ENCODE results near the gene CAV3. TPM values are rescaled to one million over a fixed set of nuclear protein-coding genes. Genes with fewer than 3 reads are reported as not detected.

CAV3 gene
- polyA plus RNA-seq, 1 experiment: not detected

DNA sequence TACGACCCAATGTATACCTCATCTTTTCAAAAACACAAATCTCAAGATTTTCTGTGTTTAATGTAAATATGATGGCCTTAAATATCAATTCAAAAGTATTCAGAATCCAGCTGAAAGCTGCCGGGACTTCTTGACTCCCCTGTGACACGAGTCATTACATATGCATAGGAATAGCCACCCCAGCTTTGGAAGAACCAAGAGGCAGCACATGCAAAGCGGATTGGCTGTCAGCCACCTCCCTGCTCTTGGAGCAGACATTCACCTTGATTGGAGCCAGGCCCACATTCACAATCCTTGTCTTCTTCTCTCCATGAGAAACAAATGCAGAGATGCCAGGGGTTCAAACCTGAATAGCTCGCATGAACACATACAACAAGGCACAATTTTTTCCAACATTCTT, 10.8 kb upstream of the CAV3 start:
- POLR2A ChIA-PET: no interaction called here
- Histone ChIP-seq H3K27me3 (ENCODE audit: control insufficient read depth, insufficient read depth, low read length) (no peaks in the 10 kb centered on the region), H3K9me3 (ENCODE audit: control insufficient read depth, insufficient read depth, low read length) (peaks cover 13% of the 10 kb centered on the region), H3K4me3 (ENCODE audit: low read depth, low read length) (no peak overlapping the region), H3K27ac (ENCODE audit: low read depth, low read length) (no peak overlapping the region)
- DNase-seq (ENCODE audit: low read depth, low spot score): no peak
- CTCF ChIA-PET: no interaction called here
- TF ChIP-seq, protein P1, sequence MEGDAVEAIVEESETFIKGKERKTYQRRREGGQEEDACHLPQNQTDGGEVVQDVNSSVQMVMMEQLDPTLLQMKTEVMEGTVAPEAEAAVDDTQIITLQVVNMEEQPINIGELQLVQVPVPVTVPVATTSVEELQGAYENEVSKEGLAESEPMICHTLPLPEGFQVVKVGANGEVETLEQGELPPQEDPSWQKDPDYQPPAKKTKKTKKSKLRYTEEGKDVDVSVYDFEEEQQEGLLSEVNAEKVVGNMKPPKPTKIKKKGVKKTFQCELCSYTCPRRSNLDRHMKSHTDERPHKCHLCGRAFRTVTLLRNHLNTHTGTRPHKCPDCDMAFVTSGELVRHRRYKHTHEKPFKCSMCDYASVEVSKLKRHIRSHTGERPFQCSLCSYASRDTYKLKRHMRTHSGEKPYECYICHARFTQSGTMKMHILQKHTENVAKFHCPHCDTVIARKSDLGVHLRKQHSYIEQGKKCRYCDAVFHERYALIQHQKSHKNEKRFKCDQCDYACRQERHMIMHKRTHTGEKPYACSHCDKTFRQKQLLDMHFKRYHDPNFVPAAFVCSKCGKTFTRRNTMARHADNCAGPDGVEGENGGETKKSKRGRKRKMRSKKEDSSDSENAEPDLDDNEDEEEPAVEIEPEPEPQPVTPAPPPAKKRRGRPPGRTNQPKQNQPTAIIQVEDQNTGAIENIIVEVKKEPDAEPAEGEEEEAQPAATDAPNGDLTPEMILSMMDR (IDR thresholded peaks at IDR 0.05; ENCODE audit: low read depth, low read length): no peak

DNA sequence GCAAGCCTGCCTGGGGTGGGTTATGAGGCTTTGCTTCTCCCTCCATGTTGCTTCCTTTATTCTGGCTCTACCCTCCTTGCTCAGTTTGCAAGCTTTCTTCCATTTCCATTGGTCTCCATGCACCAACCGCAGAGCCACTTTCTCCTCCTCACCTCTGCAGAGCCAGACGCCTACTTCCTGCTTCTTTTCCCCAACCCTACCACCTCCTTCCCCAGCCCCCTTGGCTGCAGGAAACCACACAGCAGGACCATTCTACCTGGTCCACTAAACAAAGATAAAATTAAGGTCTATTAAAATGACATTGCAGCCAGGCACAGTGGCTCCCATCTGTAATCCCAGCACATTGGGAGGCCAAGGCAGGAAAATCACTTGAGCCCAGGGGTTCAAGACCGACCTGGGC, 10.0 kb upstream of the CAV3 start:
- Histone ChIP-seq H3K9me3 (ENCODE audit: control insufficient read depth, insufficient read depth, low read length) (peaks cover 13% of the 10 kb centered on the region), H3K4me3 (ENCODE audit: low read depth, low read length) (no peak overlapping the region), H3K27ac (ENCODE audit: low read depth, low read length) (no peak overlapping the region), H3K27me3 (ENCODE audit: control insufficient read depth, insufficient read depth, low read length) (no peaks in the 10 kb centered on the region)
- TF ChIP-seq, protein P1 (IDR thresholded peaks at IDR 0.05; ENCODE audit: low read depth, low read length): no peak
- POLR2A ChIA-PET: no interaction called here
- no peak for DNase-seq (ENCODE audit: low read depth, low spot score)
- CTCF ChIA-PET: no interaction called here

DNA sequence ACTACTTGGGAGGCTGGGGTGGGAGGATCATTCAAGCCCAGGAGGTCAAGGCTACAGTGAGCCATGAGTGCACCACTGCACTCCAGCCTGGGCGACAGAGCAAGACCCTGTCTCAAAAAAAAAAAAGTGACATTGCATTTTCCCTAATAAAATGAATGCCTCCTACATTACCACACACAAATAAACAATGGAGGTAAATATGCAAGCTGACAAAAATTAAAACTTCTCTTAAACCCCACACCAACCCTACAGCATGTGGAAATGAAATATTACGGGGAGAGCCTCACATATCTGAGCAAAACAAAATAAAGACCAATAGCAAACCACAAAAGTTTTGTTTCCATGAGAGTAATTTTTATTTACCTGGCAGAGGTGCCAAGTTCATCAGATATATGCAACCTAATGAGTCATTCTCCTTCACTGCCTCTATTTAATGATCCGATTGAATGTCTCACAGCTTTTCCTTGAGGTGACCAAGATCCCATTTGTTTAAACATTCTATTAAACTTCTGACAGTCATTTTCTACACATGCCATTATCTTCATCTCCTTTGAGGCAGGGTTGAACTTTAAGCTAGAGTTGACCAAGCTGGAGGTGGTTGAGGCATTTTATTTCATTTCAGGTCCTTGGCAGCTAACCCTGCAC, 9.4 kb upstream of the CAV3 start:
- DNase-seq (ENCODE audit: low read depth, low spot score): no peak
- TF ChIP-seq, protein P1 (IDR thresholded peaks at IDR 0.05; ENCODE audit: low read depth, low read length): no peak
- ChIA-PET CTCF (no interaction called here), POLR2A (no interaction called here)
- no peaks in the 10 kb centered on the region for H3K27me3 ChIP-seq (ENCODE audit: control insufficient read depth, insufficient read depth, low read length)
- peaks cover 13% of the 10 kb centered on the region for H3K9me3 ChIP-seq (ENCODE audit: control insufficient read depth, insufficient read depth, low read length)
- H3K27ac ChIP-seq (ENCODE audit: low read depth, low read length): no peak overlapping the region
- no peak overlapping the region for H3K4me3 ChIP-seq (ENCODE audit: low read depth, low read length)

DNA sequence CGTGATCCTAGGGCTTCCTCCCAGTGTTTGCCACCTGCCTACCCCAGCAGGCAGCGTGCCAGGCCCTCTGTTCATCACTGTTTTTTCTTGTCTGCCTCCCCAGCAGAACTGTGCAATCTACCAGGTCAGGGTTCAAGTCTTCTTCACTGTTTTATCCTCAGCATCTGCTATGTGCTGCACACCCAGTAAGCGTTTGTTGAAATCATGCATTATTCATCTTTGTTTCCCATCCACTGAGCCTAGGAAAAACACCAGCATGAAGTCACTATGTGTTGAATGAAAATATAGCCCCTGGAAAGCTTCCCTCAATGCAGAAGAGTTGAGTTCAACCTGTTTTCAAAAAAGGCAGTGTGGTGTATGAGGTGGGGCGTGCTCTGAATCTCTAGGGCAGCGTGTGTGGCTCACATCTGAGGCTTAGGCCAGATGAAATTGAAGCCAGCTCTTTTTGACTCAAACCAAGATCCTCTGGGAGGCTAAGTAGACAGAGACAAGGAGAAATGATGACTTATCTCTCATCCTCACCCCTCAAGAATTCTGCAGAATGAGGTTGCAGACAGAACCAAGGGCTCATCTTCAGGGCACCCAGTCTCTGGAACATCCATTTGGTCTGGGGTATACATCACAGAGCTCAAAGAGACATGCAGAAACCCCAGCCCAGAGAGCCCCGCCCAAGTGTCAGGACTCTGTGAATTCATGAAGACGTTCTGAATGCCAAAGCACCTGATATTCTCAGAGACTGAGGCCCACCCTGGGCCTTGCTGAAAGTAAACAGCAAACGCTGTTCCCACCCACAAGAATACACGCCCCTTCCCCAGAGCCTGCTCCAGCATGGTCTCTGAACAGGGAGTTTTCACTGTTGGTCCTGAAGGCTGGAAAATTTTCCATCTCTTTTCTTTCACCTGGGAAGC, 5.7 kb upstream of the CAV3 start:
- DNase-seq (ENCODE audit: low read depth, low spot score): no peak
- ChIA-PET CTCF (interaction anchor here (2.0 kb wide), 1 partner anchor 42 kb away, joined by 5 read pairs; the partner anchor contains the start of gene OXTR), POLR2A (no interaction called here)
- no peak overlapping the region for H3K27ac ChIP-seq (ENCODE audit: low read depth, low read length)
- TF ChIP-seq, protein P1 (IDR thresholded peaks at IDR 0.05; ENCODE audit: low read depth, low read length): no peak
- no peak overlapping the region for H3K4me3 ChIP-seq (ENCODE audit: low read depth, low read length)
- H3K9me3 ChIP-seq (ENCODE audit: control insufficient read depth, insufficient read depth, low read length): peaks cover 13% of the 10 kb centered on the region
- H3K27me3 ChIP-seq (ENCODE audit: control insufficient read depth, insufficient read depth, low read length): no peaks in the 10 kb centered on the region

DNA sequence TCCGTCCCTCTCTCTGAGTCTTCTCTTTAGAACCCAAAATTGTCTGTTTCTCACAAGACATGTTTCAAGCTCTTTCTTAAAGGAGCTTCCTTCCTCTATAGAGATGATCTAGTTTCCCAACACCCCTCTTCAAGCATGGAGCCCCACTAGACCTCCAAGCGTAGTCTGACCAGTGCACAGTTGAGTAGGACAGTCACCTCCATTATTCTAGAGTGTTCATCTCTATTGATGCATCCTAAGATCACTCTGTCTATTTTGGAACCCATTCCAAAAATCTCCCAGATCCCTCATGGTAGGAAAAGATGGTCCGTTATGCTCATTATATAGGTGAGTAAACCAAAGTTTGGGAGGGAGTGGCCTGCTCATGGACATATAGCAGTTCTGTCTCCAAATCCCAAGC, 4.1 kb upstream of the CAV3 start:
- H3K4me3 ChIP-seq (ENCODE audit: low read depth, low read length): no peak overlapping the region
- POLR2A ChIA-PET: interaction anchor here (0.6 kb wide), 1 partner anchor 30 kb away, joined by 3 read pairs; no protein-coding TSS in a partner anchor
- H3K27me3 ChIP-seq (ENCODE audit: control insufficient read depth, insufficient read depth, low read length): no peaks in the 10 kb centered on the region
- DNase-seq (ENCODE audit: low read depth, low spot score): no peak
- CTCF ChIA-PET: interaction anchor here (2.0 kb wide), 1 partner anchor 40 kb away, joined by 5 read pairs; the partner anchor contains the start of gene OXTR
- TF ChIP-seq, protein P1 (IDR thresholded peaks at IDR 0.05; ENCODE audit: low read depth, low read length): no peak
- peaks cover 13% of the 10 kb centered on the region for H3K9me3 ChIP-seq (ENCODE audit: control insufficient read depth, insufficient read depth, low read length)
- H3K27ac ChIP-seq (ENCODE audit: low read depth, low read length): no peak overlapping the region

Measured in AG04450 (cell line).